B cell (primary cell): ENCODE results near the gene MXRA8. TPM values are rescaled to one million over a fixed set of nuclear protein-coding genes. Genes with fewer than 3 reads are reported as not detected.

Experiments used
- ATAC-seq: fragments of 200-7000 bp; cut with Tn5 transposase; one replicate; pipeline ENCODE4 v1.10.0; 2021; ENCODE audit warnings: low read depth, mild to moderate bottlenecking, moderate number of reproducible peaks, moderate library complexity
- CTCF ChIA-PET: fragments of 350-600 bp; sonication (Branson Sonifier 250); formaldehyde crosslinking; loops from one replicate; lab custom pipeline; 2021; ENCODE audit warnings: antibody characterized with exemption, inconsistent platforms; lab: Charles Lee
- POLR2A ChIA-PET: fragments of 350-600 bp; sonication (Branson Sonifier 250); formaldehyde crosslinking; loops from one replicate; lab custom pipeline; 2021; ENCODE audit warnings: antibody characterized with exemption; lab: Charles Lee
- DNase-seq: peaks from one replicate; pipeline ENCODE4 v3.0.0; 2013
- H2AFZ ChIP-seq: 2 replicates; pipeline ENCODE4 v1.6.1; 2012; ENCODE audit warnings: mild to moderate bottlenecking, low read depth, low read length; ENCODE audit not compliant: insufficient read depth, poor library complexity, severe bottlenecking
- H3K27ac ChIP-seq, 2 donors: 1 replicate in 1 of 2; 2 replicates in 1 of 2; pipeline ENCODE4 v1.5.1; 2012 to 2013; ENCODE audit warnings: low read length in 2 of 2, mild to moderate bottlenecking in 2 of 2, moderate library complexity in 1 of 2
- H3K27me3 ChIP-seq, 4 experiments: fragments of 200-600 bp in 1 of 4; sonication (generic) in 1 of 4; replicated peaks in 1 of 4; 1 replicate in 2 of 4; 2 replicates in 2 of 4; pipeline versions ENCODE4 v1.6.1 to v1.7.0; 2013 to 2016; ENCODE audit warnings: low read length in 3 of 4, mild to moderate bottlenecking in 2 of 4, mixed read lengths in 1 of 4, moderate library complexity in 1 of 4; ENCODE audit not compliant: insufficient read depth in 4 of 4, control insufficient read depth in 3 of 4; ENCODE audit errors: control extremely low read depth in 1 of 4
- H3K36me3 ChIP-seq, 2 experiments: replicated peaks in 1 of 2; 1 replicate in 1 of 2; 2 replicates in 1 of 2; pipeline versions ENCODE4 v1.6.1 to v1.7.1; 2013; ENCODE audit warnings: low read length in 1 of 2; ENCODE audit not compliant: insufficient read depth in 2 of 2, control insufficient read depth in 1 of 2; ENCODE audit errors: control extremely low read depth in 1 of 2, extremely low read depth in 1 of 2
- H3K4me1 ChIP-seq, 2 donors: fragments of 200-600 bp in 1 of 2; sonication (generic) in 1 of 2; 1 replicate in 1 of 2; 2 replicates in 1 of 2; pipeline versions ENCODE4 v1.5.1 to v1.6.1; 2013 to 2017; ENCODE audit warnings: low read length in 2 of 2; ENCODE audit not compliant: control insufficient read depth in 2 of 2, insufficient read depth in 2 of 2
- H3K4me2 ChIP-seq: replicated peaks from 2 replicates; pipeline ENCODE3; 2012; ENCODE audit warnings: mild to moderate bottlenecking, low read depth, low read length; ENCODE audit not compliant: poor library complexity, severe bottlenecking
- H3K4me3 ChIP-seq, 5 experiments: fragments of 200-600 bp in 1 of 5; sonication (generic) in 1 of 5; 1 replicate in 3 of 5; 2 replicates in 2 of 5; pipeline versions ENCODE4 v1.5.1 to v1.7.0; 2011 to 2016; ENCODE audit warnings: low read length in 4 of 5, mild to moderate bottlenecking in 4 of 5, low read depth in 2 of 5, control low read depth in 1 of 5, moderate library complexity in 1 of 5; ENCODE audit not compliant: insufficient read depth in 1 of 5; ENCODE audit errors: control extremely low read depth in 1 of 5, extremely low read depth in 1 of 5
- H3K79me2 ChIP-seq: fragments of 200-600 bp; sonication (generic); one replicate; pipeline ENCODE4 v1.6.0; 2016; ENCODE audit warnings: low read length; ENCODE audit not compliant: control insufficient read depth, insufficient read depth
- H3K9ac ChIP-seq: fragments of 200-600 bp; sonication (generic); 2 replicates; pipeline ENCODE4 v1.6.1; 2017; ENCODE audit warnings: mild to moderate bottlenecking, low read length, moderate library complexity
- H3K9me3 ChIP-seq, 3 donors: one replicate each; pipeline versions ENCODE4 v1.6.1 to v1.7.1; 2013; ENCODE audit warnings: low read length in 2 of 3; ENCODE audit not compliant: control insufficient read depth in 2 of 3, insufficient read depth in 1 of 3; ENCODE audit errors: control extremely low read depth in 1 of 3
- H4K20me1 ChIP-seq: 2 replicates; pipeline ENCODE4 v1.6.0; 2012; ENCODE audit warnings: mild to moderate bottlenecking, low read length; ENCODE audit not compliant: insufficient read depth, control insufficient read depth, poor library complexity, severe bottlenecking
- H3K27ac Mint-ChIP-seq: one replicate; pipeline ENCODE4 v1.8.0; 2021; ENCODE audit warnings: mixed read lengths
- H3K27me3 Mint-ChIP-seq: one replicate; pipeline ENCODE4 v1.8.0; 2021; ENCODE audit warnings: mixed read lengths
- H3K4me1 Mint-ChIP-seq: one replicate; pipeline ENCODE4 v1.8.0; 2021; ENCODE audit warnings: mixed read lengths
- H3K4me3 Mint-ChIP-seq: one replicate; pipeline ENCODE4 v1.8.0; 2021; ENCODE audit warnings: mixed read lengths
- H3K9me3 Mint-ChIP-seq: one replicate; pipeline ENCODE4 v1.8.0; 2022; ENCODE audit warnings: mixed read lengths; ENCODE audit not compliant: insufficient read depth
- EZH2 ChIP-seq: IDR thresholded peaks from 2 replicates; pipeline ENCODE4 v1.6.1; 2012; ENCODE audit warnings: borderline replicate concordance, low read depth, mild to moderate bottlenecking, moderate library complexity, low read length; ENCODE audit not compliant: insufficient read depth, poor library complexity, severe bottlenecking
- WGBS: methylation state at CpG from one replicate; pipeline ENCODE4 v1.1.5; 2013; ENCODE audit warnings: missing lambda C conversion rate; ENCODE audit not compliant: insufficient coverage; 5-methylcytosine and 5-hydroxymethylcytosine counted together
- intact Hi-C: fragments of 100-400 bp; cut with micrococcal nuclease; formaldehyde crosslinking; loops from one replicate; pipeline ENCODE4 v1.10.0; 2022
- polyA plus RNA-seq: library from polyadenylated mRNA; depleted of rRNA; stranded (reverse); fragments of >200 nt; gene quantifications from 2 replicates; pipeline ENCODE4 v1.2.3, GENCODE V29; 2012
- total RNA-seq, 2 donors: library from RNA; stranded (reverse); fragments of 120-200 nt in 1 of 2; gene quantifications; 1 replicate in 1 of 2; 2 replicates in 1 of 2; pipeline versions ENCODE4 v1.2.3 to v1.2.4, GENCODE V29; 2013 to 2022
- TF ChIP-seq, protein P1 (sequence below): fragments of 200-600 bp; IDR thresholded peaks from one replicate; pipeline ENCODE4 v1.8.0; 2022; ENCODE audit warnings: antibody characterized with exemption, mild to moderate bottlenecking

Gene MXRA8
- total and polyA plus RNA-seq, 2 donors (not counting 1 experiment from before 2014, with no cell fraction given) = 0.10 TPM; not detected in 1

- TF ChIP-seq EZH2 = no peak
- TF ChIP-seq, protein P1, sequence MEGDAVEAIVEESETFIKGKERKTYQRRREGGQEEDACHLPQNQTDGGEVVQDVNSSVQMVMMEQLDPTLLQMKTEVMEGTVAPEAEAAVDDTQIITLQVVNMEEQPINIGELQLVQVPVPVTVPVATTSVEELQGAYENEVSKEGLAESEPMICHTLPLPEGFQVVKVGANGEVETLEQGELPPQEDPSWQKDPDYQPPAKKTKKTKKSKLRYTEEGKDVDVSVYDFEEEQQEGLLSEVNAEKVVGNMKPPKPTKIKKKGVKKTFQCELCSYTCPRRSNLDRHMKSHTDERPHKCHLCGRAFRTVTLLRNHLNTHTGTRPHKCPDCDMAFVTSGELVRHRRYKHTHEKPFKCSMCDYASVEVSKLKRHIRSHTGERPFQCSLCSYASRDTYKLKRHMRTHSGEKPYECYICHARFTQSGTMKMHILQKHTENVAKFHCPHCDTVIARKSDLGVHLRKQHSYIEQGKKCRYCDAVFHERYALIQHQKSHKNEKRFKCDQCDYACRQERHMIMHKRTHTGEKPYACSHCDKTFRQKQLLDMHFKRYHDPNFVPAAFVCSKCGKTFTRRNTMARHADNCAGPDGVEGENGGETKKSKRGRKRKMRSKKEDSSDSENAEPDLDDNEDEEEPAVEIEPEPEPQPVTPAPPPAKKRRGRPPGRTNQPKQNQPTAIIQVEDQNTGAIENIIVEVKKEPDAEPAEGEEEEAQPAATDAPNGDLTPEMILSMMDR = no peak
- intact Hi-C loops = no loop called here
- Histone ChIP-seq H3K79me2 (peaks cover 58% of the 10 kb centered on the region), H3K4me2 (peak overlapping the region; percentile 91), H3K36me3 (peaks cover 0 to 47% of the 10 kb centered on the region in 2 experiments), H2AFZ (no peak overlapping the region), H3K9me3 (no peaks in the 10 kb centered on the region), H3K4me3 (peak overlapping the region in 3 of 5 experiments; percentile 92 to 96 (median 95)), H3K9ac (peak overlapping the region; percentile 90), H4K20me1 (peaks cover 15% of the 10 kb centered on the region), H3K27ac (peak overlapping the region; percentile 33 to 85), H3K4me1 (peaks cover 27 to 34% of the 10 kb centered on the region in 2 donors), H3K27me3 (no peaks in the 10 kb centered on the region)
- ChIA-PET POLR2A (interaction anchor here (2.0 kb wide), 1 partner anchor 26 kb away, joined by 23 read pairs; the partner anchor contains the start of gene AURKAIP1), CTCF (interaction anchor here (0.8 to 2.3 kb wide), 3 partner anchors 24 to 29 kb away, joined by 3 to 12 read pairs (median 4); partner anchors contain the start of gene AURKAIP1)
- ATAC-seq (no peak), DNase-seq (peak; percentile 36)
- Mint-ChIP-seq H3K27ac (peak overlapping the region; percentile 91), H3K4me1 (peaks cover 45% of the 10 kb centered on the region), H3K9me3 (no peaks in the 10 kb centered on the region), H3K27me3 (no peaks in the 10 kb centered on the region), H3K4me3 (peak overlapping the region; percentile 94)
- 94% methylated on average over 20 of the region's 22 CpGs for WGBS
Measured at GRCh38 chr1:1400576-1401456, 42.5 kb upstream of the MXRA8 start.
